HepG2 (cell line): Measurements from ENCODE around the gene BLOC1S2. TPM values are rescaled to one million over a fixed set of nuclear protein-coding genes. Genes with fewer than 3 reads are reported as not detected.
"Not testable (repeated sequence)": the region's sequence is repeated elsewhere in the genome, so short reads cannot be mapped to it uniquely, and the experiment has no call there.

Experiments
- ATAC-seq: fragments of 200-7000 bp; cut with Tn5 transposase; 3 replicates; pipeline ENCODE4 v1.9.1; 2020; ENCODE audit warnings: mild to moderate bottlenecking, moderate library complexity
- BruUV-seq: library from RNA; stranded (reverse); fragments of 400-500 nt; replicated peaks from 2 replicates; lab custom pipeline; 2021; lab: Mats Ljungman, UMichigan
- CTCF ChIA-PET: fragments of 300-600 bp; formaldehyde crosslinking; extraction: SDS; loops from one replicate; lab custom pipeline; 2021; ENCODE audit warnings: low total read pairs, inconsistent platforms, low intra/inter-chr PET ratio; lab: Yijun Ruan, JAX
- POLR2A ChIA-PET: fragments of 350-600 bp; sonication (Branson Sonifier 250); formaldehyde crosslinking; loops from one replicate; lab custom pipeline; 2020; ENCODE audit warnings: antibody characterized with exemption, inconsistent platforms; lab: Yijun Ruan, JAX
- DNase-seq: peaks from one replicate; pipeline ENCODE4 v3.0.0-alpha.2; 2015; ENCODE audit warnings: low spot score
- FAIRE-seq: peaks from 3 replicates; lab custom pipeline; 2011; peaks lifted over from hg19 to GRCh38; lab: Jason Lieb, UNC
- H2AFZ ChIP-seq: one replicate; pipeline ENCODE4 v1.6.1; 2011; ENCODE audit warnings: low read length, inconsistent platforms
- H3K27ac ChIP-seq: fragments of 300-600 bp; 3 replicates; pipeline ENCODE4 v1.8.0; 2011; ENCODE audit warnings: mixed run types, mild to moderate bottlenecking, mixed read lengths, low read length, inconsistent platforms; ENCODE audit not compliant: insufficient read depth; ENCODE audit errors: extremely low read length
- H3K27me3 ChIP-seq, 2 experiments: fragments of 200-600 bp in 1 of 2; 2 replicates in 1 of 2; 3 replicates in 1 of 2; pipeline versions ENCODE4 v1.6.0 to v1.8.0; 2011; ENCODE audit warnings: low read length in 2 of 2, mild to moderate bottlenecking in 2 of 2, moderate library complexity in 2 of 2, inconsistent platforms in 1 of 2; ENCODE audit not compliant: insufficient read depth in 2 of 2, control insufficient read depth in 1 of 2
- H3K36me3 ChIP-seq, 2 experiments: fragments of 200-600 bp in 1 of 2; replicated peaks in 1 of 2; 2 replicates in 1 of 2; 3 replicates in 1 of 2; pipeline versions ENCODE4 v1.5.1 to v1.8.0; 2011; ENCODE audit warnings: low read length in 2 of 2, inconsistent platforms in 1 of 2; ENCODE audit not compliant: insufficient read depth in 2 of 2, control insufficient read depth in 1 of 2
- H3K4me1 ChIP-seq: 2 replicates; pipeline ENCODE4 v1.5.1; 2012; ENCODE audit warnings: low read length, inconsistent platforms; ENCODE audit not compliant: insufficient read depth
- H3K4me2 ChIP-seq: 2 replicates; pipeline ENCODE4 v1.6.0; 2011; ENCODE audit warnings: low read depth, low read length, inconsistent platforms
- H3K4me3 ChIP-seq, 3 experiments: fragments of 200-600 bp in 1 of 3; sonication (generic), shearing (Covaris generic) in 1 of 3; replicated peaks in 1 of 3; 2 replicates each; pipeline ENCODE4 v1.5.1; 2011 to 2016; ENCODE audit warnings: low read length in 3 of 3, inconsistent platforms in 2 of 3, low read depth in 2 of 3, mild to moderate bottlenecking in 2 of 3, control low read depth in 1 of 3, mixed read lengths in 1 of 3; ENCODE audit not compliant: insufficient read depth in 1 of 3
- H3K79me2 ChIP-seq: one replicate; pipeline ENCODE4 v1.6.1; 2011; ENCODE audit warnings: low read length, inconsistent platforms; ENCODE audit not compliant: insufficient read depth
- H3K9ac ChIP-seq: 2 replicates; pipeline ENCODE4 v1.6.0; 2011; ENCODE audit warnings: mild to moderate bottlenecking, low read depth, low read length, inconsistent platforms; ENCODE audit not compliant: insufficient read depth
- H3K9me3 ChIP-seq: 2 replicates; pipeline ENCODE4 v1.5.1; 2012; ENCODE audit warnings: mild to moderate bottlenecking, low read length
- H4K20me1 ChIP-seq: 2 replicates; pipeline ENCODE4 v1.6.0; 2011; ENCODE audit warnings: inconsistent platforms, mild to moderate bottlenecking, low read length, moderate library complexity; ENCODE audit not compliant: insufficient read depth
- CEBPB ChIP-seq: IDR thresholded peaks from 2 replicates; pipeline ENCODE4 v1.6.1; 2011; ENCODE audit warnings: low read depth, low read length, improper control_type of control experiment, borderline replicate concordance
- CEBPG ChIP-seq: IDR thresholded peaks from 2 replicates; pipeline ENCODE4 v1.6.1; 2016
- EP300 ChIP-seq, 3 experiments: sonication (generic) in 1 of 3; formaldehyde crosslinking in 1 of 3; IDR thresholded peaks; 2 replicates each; pipeline versions ENCODE4 v1.5.1 to v1.6.1; 2011 to 2020; ENCODE audit warnings: low read depth in 2 of 3, low read length in 2 of 3, borderline replicate concordance in 1 of 3, improper control_type of control experiment in 1 of 3, mild to moderate bottlenecking in 1 of 3, missing genetic modification reagents in 1 of 3, moderate library complexity in 1 of 3
- FOSL2 ChIP-seq: sonication (generic); formaldehyde crosslinking; IDR thresholded peaks from 2 replicates; pipeline ENCODE4 v1.4.0; 2020; ENCODE audit warnings: missing genetic modification reagents
- FOXA3 ChIP-seq: IDR thresholded peaks from 2 replicates; pipeline ENCODE4 v1.6.1; 2016; ENCODE audit warnings: missing genetic modification reagents, missing compliant biosample characterization
- FOXP1 ChIP-seq, 2 experiments: fragments of 450-650 bp in 1 of 2; IDR thresholded peaks; 2 replicates each; pipeline ENCODE4 v1.6.1; 2017 to 2018; ENCODE audit warnings: antibody characterized with exemption in 1 of 2
- HMG20A ChIP-seq: IDR thresholded peaks from 2 replicates; pipeline ENCODE4 v1.6.1; 2016; ENCODE audit warnings: borderline replicate concordance
- HOXA3 ChIP-seq: sonication (generic); formaldehyde crosslinking; IDR thresholded peaks from 2 replicates; pipeline ENCODE4 v1.5.0; 2020; ENCODE audit warnings: missing genetic modification reagents
- MED1 ChIP-seq: sonication (generic); formaldehyde crosslinking; IDR thresholded peaks from 2 replicates; pipeline ENCODE4 v1.4.0; 2020; ENCODE audit warnings: missing genetic modification reagents
- NCOA2 ChIP-seq: sonication (generic); formaldehyde crosslinking; IDR thresholded peaks from 2 replicates; pipeline ENCODE4 v1.8.0; 2022; ENCODE audit warnings: inconsistent platforms
- NR2F1 ChIP-seq, 2 experiments: fragments of 450-650 bp in 1 of 2; formaldehyde crosslinking in 1 of 2; IDR thresholded peaks; 2 replicates each; pipeline versions ENCODE4 v1.5.0 to v1.6.1; 2016 to 2020; ENCODE audit warnings: mild to moderate bottlenecking in 1 of 2, missing compliant biosample characterization in 1 of 2, missing genetic modification reagents in 1 of 2, moderate library complexity in 1 of 2
- NR2F6 ChIP-seq, 2 experiments: IDR thresholded peaks; 2 replicates each; pipeline ENCODE4 v1.6.1; 2016; ENCODE audit warnings: antibody characterized with exemption in 1 of 2, mild to moderate bottlenecking in 1 of 2
- ONECUT2 ChIP-seq: sonication (generic); formaldehyde crosslinking; IDR thresholded peaks from 2 replicates; pipeline ENCODE4 v1.4.0; 2020; ENCODE audit warnings: missing genetic modification reagents
- PPARG ChIP-seq: conservative IDR thresholded peaks from 2 replicates; pipeline ENCODE4 v1.6.1; 2016; ENCODE audit warnings: missing biosample characterization, missing genetic modification reagents
- SALL1 ChIP-seq: sonication (generic); formaldehyde crosslinking; IDR thresholded peaks from 2 replicates; pipeline ENCODE4 v1.8.0; 2022; ENCODE audit warnings: mild to moderate bottlenecking, missing genetic modification reagents
- SOX13 ChIP-seq, 3 experiments: fragments of 450-650 bp in 1 of 3; sonication (generic) in 1 of 3; formaldehyde crosslinking in 1 of 3; IDR thresholded peaks in 2 of 3; conservative IDR thresholded peaks in 1 of 3; 2 replicates each; pipeline versions ENCODE4 v1.5.0 to v1.6.1; 2016 to 2020; ENCODE audit warnings: antibody characterized with exemption in 1 of 3, mild to moderate bottlenecking in 1 of 3, missing compliant biosample characterization in 1 of 3, missing genetic modification reagents in 1 of 3, moderate library complexity in 1 of 3
- ZNF3 ChIP-seq: IDR thresholded peaks from 2 replicates; pipeline ENCODE4 v1.7.0; 2017; ENCODE audit warnings: inconsistent platforms
- ZNF362 ChIP-seq: sonication (generic); formaldehyde crosslinking; IDR thresholded peaks from 2 replicates; pipeline ENCODE4 v1.4.0; 2020; ENCODE audit warnings: missing genetic modification reagents, mild to moderate bottlenecking, borderline replicate concordance
- WGBS: methylation state at CpG from one replicate; pipeline ENCODE4 v1.1.6; 2017; ENCODE audit warnings: low lambda C conversion rate; 5-methylcytosine and 5-hydroxymethylcytosine counted together
- in situ Hi-C: cut with HindIII; loops from 2 replicates; pipeline ENCODE4 v1.10.0; 2017; ENCODE audit warnings: low pct_unique_long_range_greater_than_20kb; ENCODE audit not compliant: extremely low pct_ligation_motif_present
- intact Hi-C: fragments of 100-400 bp; cut with micrococcal nuclease; formaldehyde crosslinking; loops from one replicate; pipeline ENCODE4 v1.10.0; 2022; ENCODE audit not compliant: unreplicated experiment
- polyA plus RNA-seq, 8 experiments: library from polyadenylated mRNA; depleted of rRNA in 3 of 8; stranded (reverse) in 7 of 8; unstranded in 1 of 8; fragments of >200 nt; fragmentation: Illumina TruSeq in 4 of 8; extraction: Trizol in 4 of 8; gene quantifications; 2 replicates each; pipeline versions ENCODE4 v1.2.1 to v1.2.3, GENCODE V29; 2011 to 2016; ENCODE audit warnings: low read depth in 4 of 8, missing spikeins in 1 of 8, mixed read lengths in 1 of 8; ENCODE audit not compliant: insufficient read depth in 1 of 8
- total RNA-seq, 5 experiments: library from RNA; depleted of rRNA; stranded (reverse); fragments of >200 nt; fragmentation: Illumina TruSeq; extraction: Trizol; gene quantifications; 2 replicates each; pipeline ENCODE4 v1.2.3, GENCODE V29; 2016; ENCODE audit warnings: low read depth in 1 of 5

The BLOC1S2 gene
- total and polyA plus RNA-seq, 2 of the 13 experiments (the other 11 are each of a cell fraction or from before 2014, with no cell fraction given) = 22.3 to 64.4 TPM

DNA sequence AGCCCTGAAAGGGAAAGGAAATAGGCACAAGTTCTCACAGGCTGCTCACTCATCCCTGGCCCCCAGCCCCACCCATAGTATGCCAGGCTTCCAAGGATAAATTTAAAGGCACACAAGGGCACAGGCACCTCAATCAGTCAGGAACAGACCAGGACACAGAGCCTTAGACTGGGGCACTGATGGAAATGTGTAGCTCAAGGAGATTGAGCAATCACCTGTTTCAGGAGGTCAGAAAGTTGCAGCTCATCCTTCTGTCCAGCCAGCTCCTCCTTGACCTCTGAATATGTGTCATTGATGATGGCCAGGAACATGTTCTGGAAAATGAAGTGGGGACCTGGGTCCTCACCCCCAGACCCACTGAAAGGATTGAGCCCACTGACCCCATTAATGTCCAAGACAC is 6.6 kb upstream of the BLOC1S2 start:
- POLR2A ChIA-PET = no interaction called here
- H3K4me2 ChIP-seq = peak overlapping the region; percentile 63
- no peak overlapping the region for H2AFZ ChIP-seq
- H3K27ac ChIP-seq = no peak overlapping the region
- FAIRE-seq = no peak
- H3K9me3 ChIP-seq = no peaks in the 10 kb centered on the region
- no peaks in the 10 kb centered on the region; a peak in 2 of 5 replicates for H3K27me3 ChIP-seq
- CTCF ChIA-PET = no interaction called here
- no peaks in the 10 kb centered on the region for H4K20me1 ChIP-seq
- H3K4me1 ChIP-seq = peaks cover 54% of the 10 kb centered on the region
- DNase-seq = no peak
- in situ Hi-C loops (no loop called here), intact Hi-C loops (no loop called here)
- ATAC-seq = no peak
- no peak overlapping the region for H3K4me3 ChIP-seq
- TF ChIP-seq ONECUT2 (CRISPR knock-in tag) (no peak), CEBPG (CRISPR knock-in tag) (peak; percentile 35; the same call in 1 of the 2 replicates), CEBPB (peak; percentile 84)
- no peaks in the 10 kb centered on the region for H3K79me2 ChIP-seq
- H3K9ac ChIP-seq = no peak overlapping the region
- no peaks in the 10 kb centered on the region for H3K36me3 ChIP-seq
- no TSS peak for BruUV-seq

DNA sequence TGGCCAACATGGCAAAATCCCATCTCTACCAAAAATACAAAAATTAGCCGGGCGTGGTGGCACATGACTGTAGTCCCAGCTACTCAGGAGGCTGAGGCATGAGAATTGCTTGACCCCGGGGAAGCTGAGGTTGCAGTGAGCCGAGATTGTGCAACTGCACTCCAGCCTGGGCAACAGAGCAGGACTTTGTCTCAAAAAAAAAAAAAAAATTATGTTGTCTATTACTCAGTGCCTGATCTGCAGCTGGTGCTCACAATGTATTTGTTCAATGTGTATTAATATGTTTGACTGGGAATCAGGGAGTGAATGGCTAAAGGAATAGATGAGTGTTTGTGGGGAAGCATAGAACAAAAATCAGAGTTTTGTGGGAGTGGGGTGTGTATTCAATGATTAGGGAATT is 5.8 kb upstream of the BLOC1S2 start:
- in situ Hi-C loops; H4K20me1 ChIP-seq; CTCF ChIA-PET; H3K36me3 ChIP-seq; H3K79me2 ChIP-seq; H3K4me3 ChIP-seq; H3K9ac ChIP-seq; intact Hi-C loops; BruUV-seq; H2AFZ ChIP-seq; H3K9me3 ChIP-seq; H3K27me3 ChIP-seq; H3K27ac ChIP-seq; TF ChIP-seq SOX13 (IDR thresholded peaks at IDR 0.05); FOXP1 (IDR thresholded peaks at IDR 0.05); EP300 (CRISPR knock-in tag; IDR thresholded peaks at IDR 0.05; ENCODE audit: borderline replicate concordance): not testable (repeated sequence)
- 2% methylated on average over 4 of the region's 4 CpGs for WGBS
- POLR2A ChIA-PET = interaction anchor here (1.2 to 1.5 kb wide), 2 partner anchors 54 to 81 kb away, joined by 5 to 6 read pairs; partner anchors contain the start of gene SCD
- peak; percentile 37 for FAIRE-seq
- peak; percentile 54 for DNase-seq
- H3K4me1 ChIP-seq = peaks cover 59% of the 10 kb centered on the region
- peak overlapping the region; percentile 63 for H3K4me2 ChIP-seq
- peak; percentile 65 for ATAC-seq
- TF ChIP-seq SALL1 (CRISPR knock-in tag) (peak; percentile 84), FOSL2 (CRISPR knock-in tag) (peak; percentile 56), HOXA3 (CRISPR knock-in tag) (peak; percentile 13; the same call in 1 of the 2 replicates), ZNF362 (CRISPR knock-in tag) (peak; percentile 98), NR2F6 (IDR thresholded peaks at IDR 0.05) (peak; percentile 64), NR2F6 (CRISPR knock-in tag; IDR thresholded peaks at IDR 0.05) (peak; percentile 86), FOXA3 (CRISPR knock-in tag) (0 out of 2 replicates have a peak, but pooled peaks have one; percentile 15), SOX13 (CRISPR knock-in tag; conservative IDR thresholded peaks at IDR 0.05 in 1 of 2, IDR thresholded peaks at IDR 0.05 in 1 of 2) (peak in 1 of 2 experiments; percentile 22; a peak in 1 of 4 replicates), PPARG (CRISPR knock-in tag) (0 out of 2 replicates have a peak, but pooled peaks have one; percentile 15), MED1 (peak; percentile 45; the same call in 1 of the 2 replicates), NCOA2 (CRISPR knock-in tag) (peak; percentile 49), FOXP1 (CRISPR knock-in tag; IDR thresholded peaks at IDR 0.05) (0 out of 2 replicates have a peak, but pooled peaks have one; percentile 28), ZNF3 (CRISPR knock-in tag) (0 out of 2 replicates have a peak, but pooled peaks have one; percentile 24), EP300 (IDR thresholded peaks at IDR 0.05; ENCODE audit: low read depth in 2 of 2, low read length in 2 of 2) (0 out of 4 replicates have a peak, but pooled peaks of 1 of the 2 experiments have one; percentile 20), HMG20A (CRISPR knock-in tag) (peak; percentile 58; the same call in 1 of the 2 replicates), NR2F1 (CRISPR knock-in tag; IDR thresholded peaks at IDR 0.05) (peak; percentile 33 to 58; a peak in 1 of 4 replicates)
